ENCODE results near the gene ARL3. TPM values are rescaled to one million over a fixed set of nuclear protein-coding genes. Genes with fewer than 3 reads are reported as not detected.
A peak's percentile ranks its signal among the peaks of the same experiment; 100 is the strongest.

The ARL3 gene
- total RNA-seq, 1 experiment from 2014 or later = 13.3 TPM

GRCh38 chr10:102656791-102657371, 57.3 kb downstream of the ARL3 start:
- TF ChIP-seq POLR2AphosphoS5 (IDR thresholded peaks at IDR 0.05; ENCODE audit: low read depth, low read length) = 0 out of 2 replicates have a peak, but pooled peaks have one; percentile 5
- TF ChIP-seq CEBPB (IDR thresholded peaks at IDR 0.05; ENCODE audit: low read depth) = no peak
- no peak overlapping the region for H3K4me3 ChIP-seq (replicated peaks in 1 of 2; ENCODE audit: low read depth in 1 of 2, low read length in 2 of 2)
- no peaks in the 10 kb centered on the region for H3K9me3 ChIP-seq (ENCODE audit: control insufficient read depth in 1 of 2, insufficient read depth in 1 of 2, low read depth in 1 of 2, low read length in 2 of 2)
- H3K27ac ChIP-seq (ENCODE audit: low read depth, low read length) = no peak overlapping the region
- H3K79me2 ChIP-seq (ENCODE audit: insufficient read depth, low read length) = peaks cover 25% of the 10 kb centered on the region
- CTCF ChIA-PET = no interaction called here
- DNase-seq (ENCODE audit: low read depth, low spot score) (no peak), ATAC-seq (no peak)
- H4K20me1 ChIP-seq (ENCODE audit: insufficient read depth) = no peaks in the 10 kb centered on the region
- no peak overlapping the region for H2AFZ ChIP-seq (ENCODE audit: low read depth, low read length, poor library complexity, severe bottlenecking)
- intact Hi-C loops (cut with micrococcal nuclease) = no loop called here
- H3K36me3 ChIP-seq (ENCODE audit: control insufficient read depth in 1 of 2, insufficient read depth in 2 of 2, low read length in 2 of 2) = peaks cover 9 to 21% of the 10 kb centered on the region in 2 experiments; a peak in 3 of 4 replicates
- no peaks in the 10 kb centered on the region for H3K27me3 ChIP-seq (ENCODE audit: insufficient read depth, low read length)
- H3K4me1 ChIP-seq (ENCODE audit: control insufficient read depth in 1 of 2, insufficient read depth in 2 of 2, low read length in 2 of 2) = peaks cover 0 to 5% of the 10 kb centered on the region in 2 experiments; a peak in 1 of 4 replicates
- no peaks in the 10 kb centered on the region for H3K9me2 ChIP-seq (ENCODE audit: insufficient read depth)
- no peak overlapping the region for H3K9ac ChIP-seq (ENCODE audit: low read length)
- no peak overlapping the region for H3K4me2 ChIP-seq (ENCODE audit: low read length)
- RAD21 ChIA-PET (ENCODE audit: low non-redundant PET in 1 of 2, low total read pairs in 2 of 2, uncharacterized antibody in 2 of 2, unreplicated experiment in 2 of 2) = no interaction called here
- POLR2A ChIA-PET = interaction anchor here (0.7 to 0.9 kb wide), 2 partner anchors 13 to 156 kb away, joined by 3 read pairs; partner anchors contain the start of gene TRIM8
- no TSS peak for BruUV-seq (replicated peaks)

- peaks cover 9 to 27% of the 10 kb centered on the region in 2 experiments; a peak in 3 of 4 replicates for H3K36me3 ChIP-seq (ENCODE audit: control insufficient read depth in 1 of 2, insufficient read depth in 2 of 2, low read length in 2 of 2)
Observed at GRCh38 chr10:102656026-102656425, 58.2 kb downstream of the ARL3 start.

More at GRCh38 chr10:102656026-102656425, 58.2 kb downstream of the ARL3 start:
- no peak overlapping the region for H3K27ac ChIP-seq (ENCODE audit: low read depth, low read length)
- H3K27me3 ChIP-seq (ENCODE audit: insufficient read depth, low read length) = no peaks in the 10 kb centered on the region
- no peaks in the 10 kb centered on the region for H3K9me3 ChIP-seq (ENCODE audit: control insufficient read depth in 1 of 2, insufficient read depth in 1 of 2, low read depth in 1 of 2, low read length in 2 of 2)
- no peak overlapping the region for H3K4me2 ChIP-seq (ENCODE audit: low read length)
- ChIA-PET CTCF (interaction anchor here (1.0 kb wide), 1 partner anchor 14 kb away, joined by 3 read pairs; no protein-coding TSS in a partner anchor), RAD21 (ENCODE audit: low non-redundant PET in 1 of 2, low total read pairs in 2 of 2, uncharacterized antibody in 2 of 2, unreplicated experiment in 2 of 2) (no interaction called here), POLR2A (interaction anchor here (1.0 kb wide), 1 partner anchor 14 kb away, joined by 3 read pairs; no protein-coding TSS in a partner anchor)
- H3K9ac ChIP-seq (ENCODE audit: low read length) = no peak overlapping the region
- DNase-seq (ENCODE audit: low read depth, low spot score) = no peak
- intact Hi-C loops (cut with micrococcal nuclease) = no loop called here
- H4K20me1 ChIP-seq (ENCODE audit: insufficient read depth) = no peaks in the 10 kb centered on the region
- no peak overlapping the region for H3K4me3 ChIP-seq (replicated peaks in 1 of 2; ENCODE audit: low read depth in 1 of 2, low read length in 2 of 2)
- H3K9me2 ChIP-seq (ENCODE audit: insufficient read depth) = no peaks in the 10 kb centered on the region
- H3K4me1 ChIP-seq (ENCODE audit: control insufficient read depth in 1 of 2, insufficient read depth in 2 of 2, low read length in 2 of 2) = peaks cover 0 to 5% of the 10 kb centered on the region in 2 experiments; a peak in 1 of 4 replicates
- no TSS peak for BruUV-seq (replicated peaks)
- no peak for TF ChIP-seq ELF1 (IDR thresholded peaks at IDR 0.05; ENCODE audit: borderline replicate concordance, low read depth)
- no peak for TF ChIP-seq POLR2A (IDR thresholded peaks at IDR 0.05; ENCODE audit: borderline replicate concordance, extremely low read depth, insufficient read depth, insufficient read length)
- TF ChIP-seq RAD21 (IDR thresholded peaks at IDR 0.05; ENCODE audit: low read depth) = no peak
- TF ChIP-seq MAX (IDR thresholded peaks at IDR 0.05) = no peak
- TF ChIP-seq ATF3 (IDR thresholded peaks at IDR 0.05) = no peak
- TF ChIP-seq EZH2 (IDR thresholded peaks at IDR 0.05) = no peak
- no peak for TF ChIP-seq CTCF (IDR thresholded peaks at IDR 0.05 in 2 of 3, conservative IDR thresholded peaks at IDR 0.05 in 1 of 3; ENCODE audit: borderline replicate concordance in 1 of 3, insufficient read depth in 1 of 3, low read depth in 2 of 3, low read length in 2 of 3)
- TF ChIP-seq ZNF274 (IDR thresholded peaks at IDR 0.05; ENCODE audit: low read depth, low read length) = no peak
- no peak for TF ChIP-seq CEBPB (IDR thresholded peaks at IDR 0.05; ENCODE audit: low read depth)
- no peak for TF ChIP-seq FOSL1 (IDR thresholded peaks at IDR 0.05; ENCODE audit: low read depth)
- H2AFZ ChIP-seq (ENCODE audit: low read depth, low read length, poor library complexity, severe bottlenecking) = no peak overlapping the region
- peaks cover 33% of the 10 kb centered on the region for H3K79me2 ChIP-seq (ENCODE audit: insufficient read depth, low read length)
- ATAC-seq = no peak

All from HCT116 (cell line).